HCT116 (cell line): ENCODE measurements around the gene KDM4D. TPM values are rescaled to one million over a fixed set of nuclear protein-coding genes. Genes with fewer than 3 reads are reported as not detected.

ENCODE experiments used
- ATAC-seq: fragments of 200-7000 bp; cut with Tn5 transposase; 2 replicates; pipeline ENCODE4 v1.9.1; 2020; ENCODE audit warnings: mild to moderate bottlenecking, moderate library complexity
- BruUV-seq: library from RNA; stranded (reverse); fragments of 400-500 nt; replicated peaks from 2 replicates; lab custom pipeline; 2021; lab: Mats Ljungman, UMichigan
- CTCF ChIA-PET: fragments of 300-600 bp; sonication (Branson Sonifier 250); formaldehyde crosslinking; loops from one replicate; lab custom pipeline; 2021; ENCODE audit warnings: antibody characterized with exemption; lab: Charles Lee
- POLR2A ChIA-PET: fragments of 300-600, 350-600 bp; sonication (Branson Sonifier 250); formaldehyde crosslinking; loops from one replicate; lab custom pipeline; 2021; ENCODE audit warnings: antibody characterized with exemption; lab: Charles Lee
- RAD21 ChIA-PET, 2 experiments: fragments of 300-600 bp; sonication (Branson Sonifier 250); formaldehyde crosslinking; loops; one replicate each; lab custom pipeline; 2023; ENCODE audit warnings: low total read pairs in 2 of 2; ENCODE audit not compliant: uncharacterized antibody in 2 of 2, unreplicated experiment in 2 of 2, low non-redundant PET in 1 of 2; lab: Charles Lee
- DNase-seq: peaks from one replicate; pipeline ENCODE4 v3.0.0-alpha.2; 2010; ENCODE audit warnings: low read depth, low spot score
- H2AFZ ChIP-seq: fragments of 200-600 bp; shearing (Covaris generic), sonication (generic); 2 replicates; pipeline ENCODE4 v1.6.1; 2017; ENCODE audit warnings: low read depth, mixed run types, mixed read lengths, antibody characterized with exemption, low read length; ENCODE audit not compliant: poor library complexity, severe bottlenecking
- H3K27ac ChIP-seq: 2 replicates; pipeline ENCODE4 v1.5.1; 2012; ENCODE audit warnings: low read depth, low read length
- H3K27me3 ChIP-seq: fragments of 200-600 bp; sonication (generic); 2 replicates; pipeline ENCODE4 v1.6.1; 2016; ENCODE audit warnings: mixed run types, low read length, mixed read lengths; ENCODE audit not compliant: insufficient read depth
- H3K36me3 ChIP-seq, 2 experiments: fragments of 200-500 bp in 1 of 2; fragments of 200-600 bp in 1 of 2; sonication (Bioruptor generic) in 1 of 2; sonication (generic) in 1 of 2; 2 replicates each; pipeline versions ENCODE4 v1.5.1 to v1.6.1; 2014 to 2016; ENCODE audit warnings: low read length in 2 of 2, inconsistent platforms in 1 of 2, mixed read lengths in 1 of 2, mixed run types in 1 of 2; ENCODE audit not compliant: insufficient read depth in 2 of 2, control insufficient read depth in 1 of 2
- H3K4me1 ChIP-seq, 2 experiments: fragments of 200-600 bp in 1 of 2; sonication (generic) in 1 of 2; 2 replicates each; pipeline versions ENCODE4 v1.5.1 to v1.6.1; 2012 to 2017; ENCODE audit warnings: low read length in 2 of 2, inconsistent platforms in 1 of 2, mild to moderate bottlenecking in 1 of 2, mixed read lengths in 1 of 2, mixed run types in 1 of 2, moderate library complexity in 1 of 2; ENCODE audit not compliant: insufficient read depth in 2 of 2, control insufficient read depth in 1 of 2
- H3K4me2 ChIP-seq: fragments of 200-600 bp; sonication (generic); 2 replicates; pipeline ENCODE4 v1.6.1; 2017; ENCODE audit warnings: mixed run types, low read length, mixed read lengths
- H3K4me3 ChIP-seq, 2 experiments: fragments of 200-600 bp in 1 of 2; sonication (generic) in 1 of 2; replicated peaks in 1 of 2; 2 replicates each; pipeline ENCODE4 v1.5.1; 2011 to 2016; ENCODE audit warnings: low read length in 2 of 2, control low read depth in 1 of 2, low read depth in 1 of 2, mild to moderate bottlenecking in 1 of 2, mixed read lengths in 1 of 2, mixed run types in 1 of 2
- H3K79me2 ChIP-seq: fragments of 200-600 bp; sonication (generic); 2 replicates; pipeline ENCODE4 v1.6.1; 2017; ENCODE audit warnings: mild to moderate bottlenecking, mixed run types, low read length, moderate library complexity, mixed read lengths; ENCODE audit not compliant: insufficient read depth
- H3K9ac ChIP-seq: fragments of 200-600 bp; sonication (generic); 2 replicates; pipeline ENCODE4 v1.6.1; 2016; ENCODE audit warnings: low read length, mixed read lengths
- H3K9me2 ChIP-seq: fragments of 200-600 bp; sonication (generic), shearing (Covaris generic); 2 replicates; pipeline ENCODE4 v1.6.1; 2017; ENCODE audit warnings: mixed run types, mild to moderate bottlenecking, moderate library complexity; ENCODE audit not compliant: insufficient read depth
- H3K9me3 ChIP-seq, 2 experiments: fragments of 200-500 bp in 1 of 2; fragments of 200-600 bp in 1 of 2; sonication (Bioruptor generic) in 1 of 2; sonication (generic) in 1 of 2; 2 replicates each; pipeline ENCODE4 v1.6.1; 2014 to 2017; ENCODE audit warnings: low read length in 2 of 2, mixed read lengths in 2 of 2, inconsistent platforms in 1 of 2, low read depth in 1 of 2, mild to moderate bottlenecking in 1 of 2, mixed run types in 1 of 2, moderate library complexity in 1 of 2; ENCODE audit not compliant: control insufficient read depth in 1 of 2, insufficient read depth in 1 of 2
- H4K20me1 ChIP-seq: fragments of 200-600 bp; sonication (generic), shearing (Covaris generic); 2 replicates; pipeline ENCODE4 v1.6.1; 2017; ENCODE audit warnings: mixed run types, mild to moderate bottlenecking, moderate library complexity; ENCODE audit not compliant: insufficient read depth
- CBX3 ChIP-seq: IDR thresholded peaks from 2 replicates; pipeline ENCODE4 v1.6.1; 2012; ENCODE audit warnings: low read depth
- ELF1 ChIP-seq: IDR thresholded peaks from 2 replicates; pipeline ENCODE4 v1.6.1; 2012; ENCODE audit warnings: low read depth, borderline replicate concordance
- EZH2 ChIP-seq: fragments of 200-600 bp; sonication (generic); IDR thresholded peaks from 2 replicates; pipeline ENCODE4 v1.6.1; 2017; ENCODE audit warnings: antibody characterized with exemption, mixed run types
- EZH2phosphoT487 ChIP-seq: fragments of 200-600 bp; IDR thresholded peaks from 2 replicates; pipeline ENCODE4 v1.6.1; 2018; ENCODE audit warnings: antibody characterized with exemption, borderline replicate concordance
- SIN3A ChIP-seq: IDR thresholded peaks from 2 replicates; pipeline ENCODE4 v1.6.1; 2012; ENCODE audit warnings: low read depth
- ZFX ChIP-seq: fragments of 450-650 bp; IDR thresholded peaks from 2 replicates; pipeline ENCODE4 v1.6.1; 2017
- intact Hi-C: fragments of 100-400 bp; cut with micrococcal nuclease; formaldehyde crosslinking; loops from 2 replicates; pipeline ENCODE4 v1.10.0; 2022
- total RNA-seq: library from RNA; stranded (reverse); gene quantifications from one replicate; pipeline ENCODE4 v1.2.1, GENCODE V29; 2021; ENCODE audit not compliant: unreplicated experiment
- TF ChIP-seq, protein P1 (sequence below): IDR thresholded peaks from 2 replicates; pipeline ENCODE4 v1.6.1; 2012; ENCODE audit warnings: low read depth
- TF ChIP-seq, protein P2 (sequence below): IDR thresholded peaks from 2 replicates; pipeline ENCODE4 v1.6.1; 2012

Gene KDM4D
- total RNA-seq, 1 experiment from 2014 or later = 2.1 TPM

DNA sequence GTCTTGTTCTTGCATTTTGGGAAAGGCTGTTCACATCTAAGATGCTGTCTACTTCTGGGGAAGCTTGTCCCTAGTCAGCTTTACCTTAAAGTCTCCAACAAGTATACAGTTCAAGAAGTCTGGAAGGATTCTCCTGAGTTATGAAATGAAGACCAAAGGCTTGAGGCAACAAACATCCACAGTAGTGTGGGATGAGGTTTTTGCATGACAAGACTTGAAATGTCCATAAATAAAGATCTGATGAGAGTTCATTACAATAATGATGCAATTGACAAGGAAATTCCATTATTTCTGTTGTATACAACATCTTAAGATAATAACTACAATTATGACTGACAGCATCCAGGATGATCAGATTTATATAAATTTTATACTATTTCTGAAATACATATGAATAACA is 30.2 kb downstream of the KDM4D start (continued):
- TF ChIP-seq, protein P1, sequence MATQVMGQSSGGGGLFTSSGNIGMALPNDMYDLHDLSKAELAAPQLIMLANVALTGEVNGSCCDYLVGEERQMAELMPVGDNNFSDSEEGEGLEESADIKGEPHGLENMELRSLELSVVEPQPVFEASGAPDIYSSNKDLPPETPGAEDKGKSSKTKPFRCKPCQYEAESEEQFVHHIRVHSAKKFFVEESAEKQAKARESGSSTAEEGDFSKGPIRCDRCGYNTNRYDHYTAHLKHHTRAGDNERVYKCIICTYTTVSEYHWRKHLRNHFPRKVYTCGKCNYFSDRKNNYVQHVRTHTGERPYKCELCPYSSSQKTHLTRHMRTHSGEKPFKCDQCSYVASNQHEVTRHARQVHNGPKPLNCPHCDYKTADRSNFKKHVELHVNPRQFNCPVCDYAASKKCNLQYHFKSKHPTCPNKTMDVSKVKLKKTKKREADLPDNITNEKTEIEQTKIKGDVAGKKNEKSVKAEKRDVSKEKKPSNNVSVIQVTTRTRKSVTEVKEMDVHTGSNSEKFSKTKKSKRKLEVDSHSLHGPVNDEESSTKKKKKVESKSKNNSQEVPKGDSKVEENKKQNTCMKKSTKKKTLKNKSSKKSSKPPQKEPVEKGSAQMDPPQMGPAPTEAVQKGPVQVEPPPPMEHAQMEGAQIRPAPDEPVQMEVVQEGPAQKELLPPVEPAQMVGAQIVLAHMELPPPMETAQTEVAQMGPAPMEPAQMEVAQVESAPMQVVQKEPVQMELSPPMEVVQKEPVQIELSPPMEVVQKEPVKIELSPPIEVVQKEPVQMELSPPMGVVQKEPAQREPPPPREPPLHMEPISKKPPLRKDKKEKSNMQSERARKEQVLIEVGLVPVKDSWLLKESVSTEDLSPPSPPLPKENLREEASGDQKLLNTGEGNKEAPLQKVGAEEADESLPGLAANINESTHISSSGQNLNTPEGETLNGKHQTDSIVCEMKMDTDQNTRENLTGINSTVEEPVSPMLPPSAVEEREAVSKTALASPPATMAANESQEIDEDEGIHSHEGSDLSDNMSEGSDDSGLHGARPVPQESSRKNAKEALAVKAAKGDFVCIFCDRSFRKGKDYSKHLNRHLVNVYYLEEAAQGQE = no peak
- TF ChIP-seq EZH2 = no peak
- no peak for TF ChIP-seq CBX3

DNA sequence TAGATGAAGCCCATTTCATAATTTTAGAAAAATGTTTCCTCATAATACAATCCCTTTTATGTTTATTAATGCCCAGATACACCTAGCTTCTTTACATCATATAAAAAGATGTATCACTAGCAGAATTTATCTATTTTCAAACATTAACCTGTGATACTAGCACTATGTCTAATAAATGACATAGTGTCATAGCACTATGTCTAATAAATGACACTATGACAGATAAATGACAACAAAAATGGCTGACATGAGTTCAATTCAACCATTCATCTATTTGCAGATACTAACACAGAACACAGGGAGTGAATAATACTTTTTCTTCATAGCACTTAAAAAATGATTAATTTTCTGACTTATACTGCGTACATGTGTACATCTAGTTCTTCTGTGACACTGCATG is 32.1 kb downstream of the KDM4D start:
- no peaks in the 10 kb centered on the region for H4K20me1 ChIP-seq
- CTCF ChIA-PET = no interaction called here
- TF ChIP-seq ZFX (no peak), EZH2phosphoT487 (no peak), ELF1 (no peak), EZH2 (no peak), SIN3A (no peak)
- TF ChIP-seq, protein P2, sequence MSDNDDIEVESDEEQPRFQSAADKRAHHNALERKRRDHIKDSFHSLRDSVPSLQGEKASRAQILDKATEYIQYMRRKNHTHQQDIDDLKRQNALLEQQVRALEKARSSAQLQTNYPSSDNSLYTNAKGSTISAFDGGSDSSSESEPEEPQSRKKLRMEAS = no peak
- RAD21 ChIA-PET = no interaction called here
- H3K9me2 ChIP-seq = 0 out of 2 replicates have a peak, but pooled peaks cover 4% of the 10 kb centered on the region
- DNase-seq (no peak), ATAC-seq (no peak)
- intact Hi-C loops = no loop called here
- H3K27ac ChIP-seq = no peak overlapping the region
- no peaks in the 10 kb centered on the region for H3K36me3 ChIP-seq
- no peak overlapping the region for H3K4me3 ChIP-seq
- no peaks in the 10 kb centered on the region; the same call in 1 of the 2 replicates for H3K27me3 ChIP-seq
- no peaks in the 10 kb centered on the region for H3K79me2 ChIP-seq
- H3K4me2 ChIP-seq = no peak overlapping the region
- H3K9ac ChIP-seq = no peak overlapping the region
- POLR2A ChIA-PET = no interaction called here
- no peak overlapping the region for H2AFZ ChIP-seq
- no TSS peak for BruUV-seq
- H3K9me3 ChIP-seq = no peaks in the 10 kb centered on the region
- no peaks in the 10 kb centered on the region for H3K4me1 ChIP-seq
